Osteocyte (in vitro differentiated cells): Measurements from ENCODE around the gene PHC1. TPM values are rescaled to one million over a fixed set of nuclear protein-coding genes. Genes with fewer than 3 reads are reported as not detected.

ENCODE experiments used
- DNase-seq: peaks from one replicate; pipeline ENCODE4 v3.0.0; 2021; ENCODE audit warnings: mixed read lengths; ENCODE audit not compliant: unreplicated experiment; ENCODE audit errors: extremely low spot score
- H3K27ac Mint-ChIP-seq: one replicate; pipeline ENCODE4 v1.8.0; 2021; ENCODE audit warnings: mild to moderate bottlenecking, mixed read lengths; ENCODE audit not compliant: unreplicated experiment
- H3K27me3 Mint-ChIP-seq: one replicate; pipeline ENCODE4 v1.8.0; 2021; ENCODE audit warnings: mixed read lengths; ENCODE audit not compliant: unreplicated experiment
- H3K36me3 Mint-ChIP-seq: one replicate; pipeline ENCODE4 v1.8.0; 2021; ENCODE audit warnings: mixed read lengths; ENCODE audit not compliant: unreplicated experiment
- H3K4me1 Mint-ChIP-seq: one replicate; pipeline ENCODE4 v1.8.0; 2021; ENCODE audit warnings: mixed read lengths; ENCODE audit not compliant: unreplicated experiment
- H3K4me3 Mint-ChIP-seq: one replicate; pipeline ENCODE4 v1.8.0; 2021; ENCODE audit warnings: mild to moderate bottlenecking, moderate library complexity, mixed read lengths; ENCODE audit not compliant: unreplicated experiment
- H3K9me3 Mint-ChIP-seq: one replicate; pipeline ENCODE4 v1.8.0; 2021; ENCODE audit warnings: mixed read lengths; ENCODE audit not compliant: unreplicated experiment
- CTCF ChIP-seq: fragments of 200-600 bp; sonication (generic); IDR thresholded peaks from 2 replicates; pipeline ENCODE4 v1.5.0; 2021; ENCODE audit warnings: antibody characterized with exemption, mild to moderate bottlenecking, moderate library complexity
- total RNA-seq: library from RNA; stranded (reverse); gene quantifications from 2 replicates; pipeline ENCODE4 v1.2.1, GENCODE V29; 2021

The PHC1 gene
- total RNA-seq, 1 donor from 2014 or later = 47.0 TPM

- Mint-ChIP-seq H3K27me3 (peaks cover 2% of the 10 kb centered on the region), H3K4me1 (no peaks in the 10 kb centered on the region), H3K36me3 (no peaks in the 10 kb centered on the region), H3K9me3 (no peaks in the 10 kb centered on the region), H3K27ac (no peak overlapping the region), H3K4me3 (no peak overlapping the region)
- no peak for DNase-seq
- no peak for TF ChIP-seq CTCF
These were observed 43.2 kb upstream of the PHC1 start for GRCh38 chr12:8871068-8871467.

GRCh38 chr12:8876887-8877286 is 37.4 kb upstream of the PHC1 start:
- Mint-ChIP-seq H3K4me3 (no peak overlapping the region), H3K4me1 (no peaks in the 10 kb centered on the region), H3K27me3 (peaks cover 17% of the 10 kb centered on the region), H3K36me3 (no peaks in the 10 kb centered on the region), H3K27ac (no peak overlapping the region), H3K9me3 (no peaks in the 10 kb centered on the region)
- no peak for TF ChIP-seq CTCF
- DNase-seq = no peak

GRCh38 chr12:8886502-8887284 is 27.6 kb upstream of the PHC1 start:
- DNase-seq = no peak
- no peak overlapping the region for H3K27ac Mint-ChIP-seq

GRCh38 chr12:8887285-8887715 is 27.0 kb upstream of the PHC1 start:
- Mint-ChIP-seq H3K4me1 (peaks cover 2% of the 10 kb centered on the region), H3K27me3 (peaks cover 5% of the 10 kb centered on the region), H3K9me3 (no peaks in the 10 kb centered on the region), H3K4me3 (no peak overlapping the region), H3K27ac (no peak overlapping the region), H3K36me3 (no peaks in the 10 kb centered on the region)
- TF ChIP-seq CTCF = no peak
- DNase-seq = no peak

More at GRCh38 chr12:8886502-8887284, 27.6 kb upstream of the PHC1 start:
- Mint-ChIP-seq H3K9me3 (no peaks in the 10 kb centered on the region), H3K27me3 (peaks cover 5% of the 10 kb centered on the region), H3K36me3 (no peaks in the 10 kb centered on the region), H3K4me1 (peaks cover 2% of the 10 kb centered on the region), H3K4me3 (no peak overlapping the region)
- no peak for TF ChIP-seq CTCF

- Mint-ChIP-seq H3K4me1 (peaks cover 2% of the 10 kb centered on the region), H3K36me3 (no peaks in the 10 kb centered on the region), H3K4me3 (peak overlapping the region; percentile 81), H3K9me3 (no peaks in the 10 kb centered on the region), H3K27me3 (no peaks in the 10 kb centered on the region), H3K27ac (no peak overlapping the region)
- DNase-seq = no peak
- TF ChIP-seq CTCF = peak; percentile 94
These were observed 23.8 kb upstream of the PHC1 start for GRCh38 chr12:8890313-8891085.
